ENCODE results near the gene RPS8. TPM values are rescaled to one million over a fixed set of nuclear protein-coding genes. Genes with fewer than 3 reads are reported as not detected.
"Not testable (repeated sequence)": the region's sequence is repeated elsewhere in the genome, so short reads cannot be mapped to it uniquely, and the experiment has no call there.

RPS8 gene
- total RNA-seq: 1,000 to 10,000 TPM; 2,658 to 2,665 TPM

GRCh38 chr1:44775078-44775929 is at the start of gene RPS8:
Gene RPS8 (plus strand): TSS chr1:44775540. CDS start chr1:44775597, 57 bp downstream.
- Mint-ChIP-seq H3K27me3 (no peaks in the 10 kb centered on the region), H3K4me1 (peaks cover 31% of the 10 kb centered on the region), H3K9me3 (no peaks in the 10 kb centered on the region), H3K4me3 (peak within 1 kb of the TSS; percentile 94), H3K36me3 (peaks cover 59% of the 10 kb centered on the region), H3K27ac (peak within 1 kb of the TSS; percentile 97)
- DNase-seq: peak; percentile 86

GRCh38 chr1:44730741-44731512 is 44.4 kb upstream of the RPS8 start, which contains the start of gene RNU5D-1:
Gene RNU5D-1 (minus strand): TSS chr1:44731170.
- no peaks in the 10 kb centered on the region for H3K9me3 Mint-ChIP-seq
- H3K27me3 Mint-ChIP-seq: peaks cover 4% of the 10 kb centered on the region
- H3K4me1 Mint-ChIP-seq: peaks cover 46% of the 10 kb centered on the region
- peak within 1 kb of the TSS; percentile 99 for H3K27ac Mint-ChIP-seq
- DNase-seq: peak; percentile 88
- H3K36me3 Mint-ChIP-seq: peaks cover 10% of the 10 kb centered on the region
- peak within 1 kb of the TSS; percentile 67 for H3K4me3 Mint-ChIP-seq

GRCh38 chr1:44733365-44733764 is 42.0 kb upstream of the RPS8 start:
- peaks cover 28% of the 10 kb centered on the region for H3K4me1 Mint-ChIP-seq
- H3K27me3 Mint-ChIP-seq: peaks cover 4% of the 10 kb centered on the region
- peaks cover 3% of the 10 kb centered on the region for H3K36me3 Mint-ChIP-seq
- H3K4me3 Mint-ChIP-seq: no peak overlapping the region
- H3K9me3 Mint-ChIP-seq: no peaks in the 10 kb centered on the region
- DNase-seq: no peak
- H3K27ac Mint-ChIP-seq: no peak overlapping the region

- Mint-ChIP-seq H3K27ac (no peak overlapping the region), H3K4me3 (no peak overlapping the region), H3K4me1 (peaks cover 27% of the 10 kb centered on the region), H3K27me3 (peaks cover 4% of the 10 kb centered on the region), H3K36me3 (peaks cover 3% of the 10 kb centered on the region), H3K9me3 (no peaks in the 10 kb centered on the region)
- no peak for DNase-seq
Observed at GRCh38 chr1:44733784-44734183, 41.6 kb upstream of the RPS8 start.

- Mint-ChIP-seq H3K4me3 (no peak overlapping the region), H3K9me3 (no peaks in the 10 kb centered on the region), H3K4me1 (peaks cover 13% of the 10 kb centered on the region), H3K36me3 (peaks cover 5% of the 10 kb centered on the region), H3K27ac (no peak overlapping the region), H3K27me3 (peaks cover under 1% of the 10 kb centered on the region)
- DNase-seq: no peak
Observed at GRCh38 chr1:44735992-44736391, 39.3 kb upstream of the RPS8 start.

- DNase-seq, H3K9me3 Mint-ChIP-seq, H3K27me3 Mint-ChIP-seq: not testable (repeated sequence)
- H3K4me1 Mint-ChIP-seq: peaks cover 12% of the 10 kb centered on the region
- H3K4me3 Mint-ChIP-seq: peak overlapping the region; percentile 97
- H3K27ac Mint-ChIP-seq: peak overlapping the region; percentile 92
- peaks cover 19% of the 10 kb centered on the region for H3K36me3 Mint-ChIP-seq
Observed at GRCh38 chr1:44738953-44739306, 36.4 kb upstream of the RPS8 start.

- Mint-ChIP-seq H3K4me1 (peaks cover 12% of the 10 kb centered on the region), H3K4me3 (peak within 1 kb of the TSS; percentile 97), H3K27ac (peak within 1 kb of the TSS; percentile 92), H3K27me3 (no peaks in the 10 kb centered on the region), H3K9me3 (no peaks in the 10 kb centered on the region), H3K36me3 (peaks cover 22% of the 10 kb centered on the region)
- peak; percentile 98 for DNase-seq
Observed at GRCh38 chr1:44739307-44740178, 35.8 kb upstream of the RPS8 start, which contains the start of gene KIF2C. Gene KIF2C (plus strand): TSS chr1:44739837. CDS start chr1:44739933, 96 bp downstream.

- Mint-ChIP-seq H3K4me1 (peaks cover 12% of the 10 kb centered on the region), H3K9me3 (no peaks in the 10 kb centered on the region), H3K4me3 (peak overlapping the region; percentile 97), H3K27me3 (no peaks in the 10 kb centered on the region), H3K27ac (peak overlapping the region; percentile 92), H3K36me3 (peaks cover 23% of the 10 kb centered on the region)
- DNase-seq: no peak
Observed at GRCh38 chr1:44740179-44740617, 35.1 kb upstream of the RPS8 start.

- H3K4me3 Mint-ChIP-seq: no peak overlapping the region
- no peaks in the 10 kb centered on the region for H3K9me3 Mint-ChIP-seq
Observed at GRCh38 chr1:44743211-44743610, 32.1 kb upstream of the RPS8 start.

GRCh38 chr1:44747878-44748277 is 27.5 kb upstream of the RPS8 start:
- no peaks in the 10 kb centered on the region for H3K27me3 Mint-ChIP-seq
- H3K36me3 Mint-ChIP-seq: peaks cover 31% of the 10 kb centered on the region
- no peak overlapping the region for H3K27ac Mint-ChIP-seq
- no peak for DNase-seq
- H3K4me1 Mint-ChIP-seq: peaks cover 10% of the 10 kb centered on the region
- H3K9me3 Mint-ChIP-seq: no peaks in the 10 kb centered on the region
- H3K4me3 Mint-ChIP-seq: no peak overlapping the region

More at GRCh38 chr1:44743211-44743610, 32.1 kb upstream of the RPS8 start:
- H3K27me3 Mint-ChIP-seq: no peaks in the 10 kb centered on the region
- peaks cover 33% of the 10 kb centered on the region for H3K36me3 Mint-ChIP-seq
- peak overlapping the region; percentile 6 for H3K27ac Mint-ChIP-seq
- no peak for DNase-seq
- peaks cover 12% of the 10 kb centered on the region for H3K4me1 Mint-ChIP-seq

GRCh38 chr1:44757420-44757819 is 17.9 kb upstream of the RPS8 start:
- no peak for DNase-seq
- H3K36me3 Mint-ChIP-seq: peaks cover 62% of the 10 kb centered on the region
- no peak overlapping the region for H3K4me3 Mint-ChIP-seq
- peak overlapping the region; percentile 6 for H3K27ac Mint-ChIP-seq
- peaks cover 16% of the 10 kb centered on the region for H3K4me1 Mint-ChIP-seq
- H3K9me3 Mint-ChIP-seq: no peaks in the 10 kb centered on the region
- H3K27me3 Mint-ChIP-seq: no peaks in the 10 kb centered on the region

- no peak for DNase-seq
- Mint-ChIP-seq H3K27ac (no peak overlapping the region), H3K4me3 (no peak overlapping the region), H3K9me3 (no peaks in the 10 kb centered on the region), H3K4me1 (peaks cover 5% of the 10 kb centered on the region), H3K36me3 (peaks cover 61% of the 10 kb centered on the region), H3K27me3 (no peaks in the 10 kb centered on the region)
Observed at GRCh38 chr1:44759077-44759476, 16.3 kb upstream of the RPS8 start.

- H3K9me3 Mint-ChIP-seq: no peaks in the 10 kb centered on the region
- H3K4me3 Mint-ChIP-seq: no peak overlapping the region
- peaks cover 55% of the 10 kb centered on the region for H3K36me3 Mint-ChIP-seq
- H3K27ac Mint-ChIP-seq: no peak overlapping the region
- H3K27me3 Mint-ChIP-seq: no peaks in the 10 kb centered on the region
- H3K4me1 Mint-ChIP-seq: peaks cover 5% of the 10 kb centered on the region
- DNase-seq: no peak
Observed at GRCh38 chr1:44760876-44761275, 14.5 kb upstream of the RPS8 start.

- not testable (repeated sequence) for H3K27me3 Mint-ChIP-seq, H3K9me3 Mint-ChIP-seq, DNase-seq, H3K4me3 Mint-ChIP-seq, H3K27ac Mint-ChIP-seq, H3K4me1 Mint-ChIP-seq
- H3K36me3 Mint-ChIP-seq: peaks cover 22% of the 10 kb centered on the region
Observed at GRCh38 chr1:44766421-44766820, 8.9 kb upstream of the RPS8 start.
